H1 (cell line): ENCODE measurements around the gene PSMD6. TPM values are rescaled to one million over a fixed set of nuclear protein-coding genes. Genes with fewer than 3 reads are reported as not detected.

Experiments
- CTCF ChIA-PET: fragments of 300-600 bp; sonication (Branson Sonifier 250); formaldehyde crosslinking; loops from one replicate; lab custom pipeline; 2021; ENCODE audit not compliant: partially characterized antibody; lab: Charles Lee
- POLR2A ChIA-PET: fragments of 300-600 bp; sonication (Branson Sonifier 250); formaldehyde crosslinking; loops from one replicate; lab custom pipeline; 2021; ENCODE audit warnings: inconsistent platforms; ENCODE audit not compliant: partially characterized antibody; lab: Charles Lee
- DNase-seq, 2 experiments: peaks; one replicate each; pipeline versions ENCODE4 v3.0.0 to v3.0.0-alpha.2; 2010 to 2022; ENCODE audit warnings: low spot score in 2 of 2, low read depth in 1 of 2, mixed read lengths in 1 of 2
- FAIRE-seq: peaks from 2 replicates; lab custom pipeline; 2011; peaks lifted over from hg19 to GRCh38; lab: Jason Lieb, UNC
- H2AFZ ChIP-seq: 2 replicates; pipeline ENCODE4 v1.8.1; 2012; ENCODE audit warnings: low read length, inconsistent platforms
- H2AK5ac ChIP-seq: 2 replicates; pipeline ENCODE4 v1.6.1; 2013; ENCODE audit warnings: low read depth, low read length
- H2BK120ac ChIP-seq: replicated peaks from 2 replicates; pipeline ENCODE3; 2013; ENCODE audit warnings: low read depth, low read length, inconsistent platforms
- H2BK12ac ChIP-seq: 2 replicates; pipeline ENCODE4 v1.6.1; 2013; ENCODE audit warnings: low read depth, low read length
- H2BK15ac ChIP-seq: 2 replicates; pipeline ENCODE4 v1.6.1; 2013; ENCODE audit warnings: low read length
- H2BK20ac ChIP-seq: 2 replicates; pipeline ENCODE4 v1.6.1; 2013; ENCODE audit warnings: low read length
- H2BK5ac ChIP-seq: 2 replicates; pipeline ENCODE4 v1.6.1; 2013; ENCODE audit warnings: low read depth, low read length
- H3K14ac ChIP-seq: 2 replicates; pipeline ENCODE4 v1.6.1; 2013; ENCODE audit warnings: inconsistent platforms; ENCODE audit not compliant: insufficient read length
- H3K18ac ChIP-seq: 2 replicates; pipeline ENCODE4 v1.6.1; 2013; ENCODE audit warnings: low read length; ENCODE audit errors: extremely low read depth
- H3K23ac ChIP-seq: 2 replicates; pipeline ENCODE4 v1.6.1; 2013; ENCODE audit warnings: inconsistent platforms; ENCODE audit not compliant: insufficient read length
- H3K23me2 ChIP-seq: 2 replicates; pipeline ENCODE4 v1.6.1; 2013; ENCODE audit warnings: low read depth, low read length
- H3K27ac ChIP-seq: 2 replicates; pipeline ENCODE4 v1.6.1; 2011; ENCODE audit warnings: low read depth, low read length, inconsistent platforms
- H3K27me3 ChIP-seq, 4 experiments: replicated peaks in 1 of 4; 1 replicate in 1 of 4; 2 replicates in 3 of 4; pipeline versions ENCODE4 v1.6.1 to v1.8.1; 2011 to 2013; ENCODE audit warnings: low read length in 3 of 4, mild to moderate bottlenecking in 3 of 4, inconsistent platforms in 2 of 4, mixed read lengths in 2 of 4, moderate library complexity in 1 of 4; ENCODE audit not compliant: control insufficient read depth in 3 of 4, insufficient read depth in 3 of 4; ENCODE audit errors: extremely low read depth in 1 of 4
- H3K36me3 ChIP-seq, 4 experiments: 2 replicates each; pipeline versions ENCODE4 v1.6.1 to v1.8.1; 2011 to 2013; ENCODE audit warnings: mild to moderate bottlenecking in 4 of 4, low read length in 3 of 4, moderate library complexity in 2 of 4, control low read depth in 1 of 4, inconsistent platforms in 1 of 4; ENCODE audit not compliant: insufficient read depth in 4 of 4, control insufficient read depth in 2 of 4
- H3K4ac ChIP-seq: replicated peaks from 2 replicates; pipeline ENCODE3; 2013; ENCODE audit warnings: low read length, low read depth, mixed read lengths, inconsistent platforms; ENCODE audit not compliant: insufficient read length
- H3K4me1 ChIP-seq, 4 experiments: replicated peaks in 1 of 4; 1 replicate in 1 of 4; 2 replicates in 3 of 4; pipeline versions ENCODE4 v1.6.1 to v1.8.1; 2011 to 2013; ENCODE audit warnings: low read length in 3 of 4, inconsistent platforms in 2 of 4, mixed read lengths in 1 of 4; ENCODE audit not compliant: insufficient read depth in 4 of 4, control insufficient read depth in 3 of 4
- H3K4me2 ChIP-seq, 2 experiments: 2 replicates each; pipeline versions ENCODE4 v1.6.1 to v1.8.1; 2011 to 2013; ENCODE audit warnings: low read depth in 2 of 2, low read length in 2 of 2, control low read depth in 1 of 2, inconsistent platforms in 1 of 2, mild to moderate bottlenecking in 1 of 2; ENCODE audit not compliant: insufficient read depth in 1 of 2
- H3K4me3 ChIP-seq, 4 experiments: fragments of 200-600, 300-600 bp in 1 of 4; sonication (generic), shearing (Covaris generic), sonication (Bioruptor Twin) in 1 of 4; 2 replicates each; pipeline versions ENCODE4 v1.5.1 to v1.8.1; 2011 to 2016; ENCODE audit warnings: low read length in 4 of 4, low read depth in 3 of 4, control low read depth in 2 of 4, inconsistent platforms in 2 of 4, mild to moderate bottlenecking in 2 of 4, mixed read lengths in 1 of 4, moderate library complexity in 1 of 4; ENCODE audit not compliant: insufficient read depth in 2 of 4; ENCODE audit errors: extremely low read depth in 1 of 4
- H3K56ac ChIP-seq: replicated peaks from 2 replicates; pipeline ENCODE3; 2013; ENCODE audit warnings: low read depth, mild to moderate bottlenecking, mixed read lengths, low read length, inconsistent platforms; ENCODE audit not compliant: insufficient read length
- H3K79me1 ChIP-seq: 2 replicates; pipeline ENCODE4 v1.6.1; 2013; ENCODE audit warnings: low read depth, low read length, control low read depth
- H3K79me2 ChIP-seq, 2 experiments: 2 replicates each; pipeline versions ENCODE4 v1.6.1 to v1.8.1; 2012 to 2013; ENCODE audit warnings: low read length in 2 of 2, mild to moderate bottlenecking in 2 of 2, inconsistent platforms in 1 of 2; ENCODE audit not compliant: insufficient read depth in 2 of 2, control insufficient read depth in 1 of 2
- H3K9ac ChIP-seq, 4 experiments: replicated peaks in 1 of 4; 1 replicate in 1 of 4; 2 replicates in 3 of 4; pipeline versions ENCODE4 v1.6.1 to v1.8.1; 2011 to 2013; ENCODE audit warnings: low read depth in 3 of 4, low read length in 3 of 4, control low read depth in 2 of 4, mild to moderate bottlenecking in 2 of 4, moderate library complexity in 2 of 4, inconsistent platforms in 1 of 4; ENCODE audit errors: extremely low read depth in 1 of 4
- H3K9me3 ChIP-seq, 2 experiments: 2 replicates each; pipeline versions ENCODE4 v1.6.1 to v1.8.1; 2012 to 2013; ENCODE audit warnings: mild to moderate bottlenecking in 2 of 2, moderate library complexity in 2 of 2, control low read depth in 1 of 2, inconsistent platforms in 1 of 2, low read depth in 1 of 2, low read length in 1 of 2, mixed read lengths in 1 of 2; ENCODE audit not compliant: insufficient read depth in 2 of 2
- H4K20me1 ChIP-seq, 2 experiments: replicated peaks in 1 of 2; 2 replicates each; pipeline versions ENCODE3 to v1.8.1; 2011 to 2013; ENCODE audit warnings: inconsistent platforms in 2 of 2, low read length in 2 of 2, mild to moderate bottlenecking in 1 of 2; ENCODE audit not compliant: insufficient read depth in 2 of 2, control insufficient read depth in 1 of 2
- H4K5ac ChIP-seq: 2 replicates; pipeline ENCODE4 v1.6.1; 2013; ENCODE audit warnings: low read length, low read depth, mixed read lengths, inconsistent platforms; ENCODE audit not compliant: insufficient read length
- H4K8ac ChIP-seq: 2 replicates; pipeline ENCODE4 v1.8.0; 2013; ENCODE audit warnings: mild to moderate bottlenecking, moderate library complexity, low read length, inconsistent platforms; ENCODE audit not compliant: insufficient read depth; ENCODE audit errors: extremely low read depth
- H4K91ac ChIP-seq: replicated peaks from 2 replicates; pipeline ENCODE3; 2013; ENCODE audit warnings: low read length, mixed read lengths, inconsistent platforms; ENCODE audit not compliant: insufficient read length
- CTCF ChIP-seq, 3 experiments: IDR thresholded peaks; 1 replicate in 2 of 3; 2 replicates in 1 of 3; pipeline versions ENCODE4 v1.5.1 to v1.6.1; 2011; ENCODE audit warnings: low read length in 3 of 3, mild to moderate bottlenecking in 3 of 3, inconsistent platforms in 2 of 3, low read depth in 1 of 3, moderate library complexity in 1 of 3; ENCODE audit not compliant: insufficient read depth in 1 of 3; ENCODE audit errors: control extremely low read depth in 1 of 3
- EGR1 ChIP-seq: IDR thresholded peaks from 2 replicates; pipeline ENCODE4 v1.6.1; 2011; ENCODE audit warnings: low read depth, low read length, borderline replicate concordance
- JUN ChIP-seq: IDR thresholded peaks from 2 replicates; pipeline ENCODE4 v1.6.1; 2011; ENCODE audit warnings: low read depth, mild to moderate bottlenecking, improper control_type of control experiment, low read length
- RNF2 ChIP-seq: fragments of 200-900, 300-1000 bp; sonication (generic); IDR thresholded peaks from 2 replicates; pipeline ENCODE4 v1.7.1; 2016; ENCODE audit warnings: borderline replicate concordance, low read depth, mild to moderate bottlenecking, antibody characterized with exemption, low read length; ENCODE audit not compliant: poor library complexity, severe bottlenecking; ENCODE audit errors: missing control alignments
- SP4 ChIP-seq: IDR thresholded peaks from 2 replicates; pipeline ENCODE4 v1.6.1; 2012; ENCODE audit warnings: low read length, inconsistent platforms
- WGBS, 2 experiments: shearing (Covaris generic) in 1 of 2; methylation state at CpG; one replicate each; pipeline versions ENCODE4 v1.1.6 to v1.1.7; 2013 to 2015; ENCODE audit warnings: low lambda C conversion rate in 2 of 2, mixed read lengths in 2 of 2, inconsistent platforms in 1 of 2, low coverage in 1 of 2, missing lambda C conversion rate in 1 of 2; ENCODE audit not compliant: insufficient replicate concordance in 2 of 2, insufficient coverage in 1 of 2, insufficient read length in 1 of 2; ENCODE audit errors: extremely low coverage in 1 of 2, missing lambda C conversion rate in 1 of 2; 5-methylcytosine and 5-hydroxymethylcytosine counted together
- polyA plus RNA-seq, 7 experiments: library from polyadenylated mRNA; depleted of rRNA in 3 of 7; stranded (reverse) in 5 of 7; unstranded in 2 of 7; fragments of >200 nt in 5 of 7; fragments of 200-250 nt in 2 of 7; gene quantifications; 1 replicate in 5 of 7; 2 replicates in 1 of 7; 4 replicates in 1 of 7; pipeline versions ENCODE4 v1.2.1 to v1.2.3, GENCODE V29; 2011 to 2013; ENCODE audit warnings: missing spikeins in 2 of 7, mixed read lengths in 2 of 7
- total RNA-seq: library from RNA; stranded (reverse); fragmentation: NEBNext Ultra II Directional; extraction: Animal tissue kit (Norgen Biotek cat#: 25700); gene quantifications from 2 replicates; pipeline ENCODE4 v1.2.1, GENCODE V29; 2021

Gene PSMD6
- total and polyA plus RNA-seq, 2 of the 8 experiments (the other 6 are each of a cell fraction or from before 2014, with no cell fraction given) = 43.7 to 104 TPM

- no peak overlapping the region for H2BK12ac ChIP-seq
- POLR2A ChIA-PET = interaction anchor here (4.0 kb wide), 1 partner anchor 9 kb away, joined by 12 read pairs; no protein-coding TSS in a partner anchor
- H3K14ac ChIP-seq = no peak overlapping the region
- no peak overlapping the region for H3K4me2 ChIP-seq
- H2BK5ac ChIP-seq = no peak overlapping the region
- no peak overlapping the region for H4K5ac ChIP-seq
- peaks cover 1% of the 10 kb centered on the region in 2 experiments for H4K20me1 ChIP-seq
- H2AK5ac ChIP-seq = no peak overlapping the region
- no peaks in the 10 kb centered on the region for H3K27me3 ChIP-seq
- H2BK20ac ChIP-seq = no peak overlapping the region
- H3K56ac ChIP-seq = no peak overlapping the region
- H4K8ac ChIP-seq = no peak overlapping the region
- H3K36me3 ChIP-seq = peaks cover 11 to 80% (median 49%) of the 10 kb centered on the region in 4 experiments
- H3K9ac ChIP-seq = no peak overlapping the region
- peaks cover 0 to under 1% (median 0%) of the 10 kb centered on the region in 4 experiments; a peak in 1 of 7 replicates for H3K4me1 ChIP-seq
- CTCF ChIA-PET = interaction anchor here (1.3 to 1.5 kb wide), 2 partner anchors 14 to 468 kb away, joined by 3 read pairs; no protein-coding TSS in a partner anchor
- DNase-seq (no peak), FAIRE-seq (no peak)
- H3K18ac ChIP-seq = no peak overlapping the region
- H3K79me2 ChIP-seq = peaks cover 0 to 13% of the 10 kb centered on the region in 2 experiments; a peak in 2 of 4 replicates
- no peak overlapping the region for H2BK15ac ChIP-seq
- no peak overlapping the region for H3K4me3 ChIP-seq
- no peaks in the 10 kb centered on the region; the same call in 1 of the 2 replicates for H3K23me2 ChIP-seq
- H3K4ac ChIP-seq = no peak overlapping the region
- H4K91ac ChIP-seq = no peak overlapping the region
- no peak overlapping the region for H3K27ac ChIP-seq
- no peak overlapping the region for H2BK120ac ChIP-seq
- peaks cover 3% of the 10 kb centered on the region; the same call in 1 of the 2 replicates for H3K79me1 ChIP-seq
- H2AFZ ChIP-seq = no peak overlapping the region
- no peak overlapping the region for H3K23ac ChIP-seq
- H3K9me3 ChIP-seq = no peaks in the 10 kb centered on the region
- TF ChIP-seq JUN (no peak), SP4 (no peak), EGR1 (no peak), CTCF (IDR thresholded peaks at IDR 0.05; ENCODE audit: control extremely low read depth in 1 of 3, insufficient read depth in 1 of 3, low read depth in 1 of 3, low read length in 3 of 3) (no peak), RNF2 (no peak)
- TF ChIP-seq, all 59 proteins: peak for 0
- 92% methylated on average over 3 of the region's 3 CpGs; no CpG with 5 or more reads in 1 of the 2 experiments for WGBS, 2 experiments
Observed at GRCh38 chr3:64016941-64017620, 6.2 kb downstream of the PSMD6 start.
